Measurements from ENCODE around the gene CTH. TPM values are rescaled to one million over a fixed set of nuclear protein-coding genes. Genes with fewer than 3 reads are reported as not detected.
A peak's percentile ranks its signal among the peaks of the same experiment; 100 is the strongest.
"Not testable (repeated sequence)": the region's sequence is repeated elsewhere in the genome, so short reads cannot be mapped to it uniquely, and the experiment has no call there.

The CTH gene
- total RNA-seq, 1 experiment from 2014 or later: 0.31 TPM

DNA sequence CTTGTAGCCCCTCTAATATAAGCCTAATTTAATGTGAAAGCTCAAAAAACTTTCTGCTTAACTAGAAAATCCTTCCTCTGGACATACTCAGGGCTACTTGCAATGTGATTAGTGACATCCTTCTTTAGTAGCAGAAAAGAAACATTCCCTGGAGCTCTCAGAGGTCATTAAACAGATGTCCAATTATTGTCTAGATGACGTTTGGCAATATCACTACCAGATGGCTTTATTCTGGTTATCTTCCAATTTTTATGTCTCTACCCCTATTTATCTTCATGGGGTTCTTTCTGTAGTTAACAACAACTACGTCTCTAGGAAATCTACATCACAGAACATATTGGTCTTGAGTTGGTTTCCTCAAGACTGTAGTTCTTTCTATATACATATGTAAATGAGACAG is 44.2 kb downstream of the CTH start:
- DNase-seq (ENCODE audit: low spot score): no peak

DNA sequence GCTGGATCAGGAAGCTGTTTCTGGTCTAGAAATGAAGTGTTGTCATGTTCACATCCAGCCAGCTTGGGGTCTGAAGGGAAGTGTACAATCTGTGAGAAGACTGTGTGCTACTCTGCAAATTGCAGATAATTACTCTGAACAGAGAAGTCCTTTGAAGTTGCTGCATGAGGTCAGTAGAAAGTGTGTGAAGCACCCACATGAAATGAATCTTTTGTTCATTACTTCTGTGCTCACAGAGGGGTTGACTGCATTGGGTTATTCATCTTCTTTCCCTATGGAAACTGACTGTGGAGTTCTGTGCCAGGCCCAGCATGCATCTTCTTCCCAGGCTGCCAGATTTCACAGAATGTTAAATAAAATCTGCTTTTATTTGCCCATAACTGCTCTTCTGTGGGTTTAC is 47.1 kb downstream of the CTH start:
- DNase-seq (ENCODE audit: low spot score): no peak

DNA sequence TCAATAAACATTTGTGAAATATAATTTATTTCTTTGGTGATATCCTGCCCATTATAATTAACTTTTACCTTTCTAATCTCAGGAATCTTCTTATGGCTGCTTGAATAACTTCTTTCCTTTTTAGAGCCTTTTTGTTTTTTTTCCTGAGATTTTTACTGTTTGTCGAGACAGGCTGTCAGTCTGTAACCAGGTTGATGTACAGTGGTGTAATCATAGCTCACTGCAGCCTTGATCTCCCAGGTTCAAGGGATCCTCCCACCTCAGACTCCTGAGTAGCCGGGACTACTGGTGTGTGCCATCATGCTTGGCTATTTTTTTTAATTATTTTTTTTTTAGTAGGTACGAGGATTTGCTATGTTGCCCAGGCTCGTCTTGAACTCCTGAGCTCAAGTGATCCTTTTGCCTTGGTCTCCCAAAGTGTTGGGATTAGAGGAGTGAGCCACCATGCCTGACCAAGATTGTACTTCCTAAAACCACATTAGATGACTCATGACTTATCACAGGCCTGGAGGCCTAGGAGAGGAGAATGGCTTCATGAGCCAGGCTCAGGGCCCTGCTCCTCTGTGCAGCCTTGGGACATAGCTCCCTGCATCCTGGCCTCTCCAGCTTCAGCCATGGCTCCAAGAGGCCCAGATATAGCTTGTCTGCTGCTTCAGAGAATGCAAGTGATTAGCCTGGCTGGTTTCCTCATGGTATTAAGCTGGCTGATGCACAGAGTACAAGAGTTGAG is 48.6 kb downstream of the CTH start:
- DNase-seq (ENCODE audit: low spot score): peak; percentile 23

DNA sequence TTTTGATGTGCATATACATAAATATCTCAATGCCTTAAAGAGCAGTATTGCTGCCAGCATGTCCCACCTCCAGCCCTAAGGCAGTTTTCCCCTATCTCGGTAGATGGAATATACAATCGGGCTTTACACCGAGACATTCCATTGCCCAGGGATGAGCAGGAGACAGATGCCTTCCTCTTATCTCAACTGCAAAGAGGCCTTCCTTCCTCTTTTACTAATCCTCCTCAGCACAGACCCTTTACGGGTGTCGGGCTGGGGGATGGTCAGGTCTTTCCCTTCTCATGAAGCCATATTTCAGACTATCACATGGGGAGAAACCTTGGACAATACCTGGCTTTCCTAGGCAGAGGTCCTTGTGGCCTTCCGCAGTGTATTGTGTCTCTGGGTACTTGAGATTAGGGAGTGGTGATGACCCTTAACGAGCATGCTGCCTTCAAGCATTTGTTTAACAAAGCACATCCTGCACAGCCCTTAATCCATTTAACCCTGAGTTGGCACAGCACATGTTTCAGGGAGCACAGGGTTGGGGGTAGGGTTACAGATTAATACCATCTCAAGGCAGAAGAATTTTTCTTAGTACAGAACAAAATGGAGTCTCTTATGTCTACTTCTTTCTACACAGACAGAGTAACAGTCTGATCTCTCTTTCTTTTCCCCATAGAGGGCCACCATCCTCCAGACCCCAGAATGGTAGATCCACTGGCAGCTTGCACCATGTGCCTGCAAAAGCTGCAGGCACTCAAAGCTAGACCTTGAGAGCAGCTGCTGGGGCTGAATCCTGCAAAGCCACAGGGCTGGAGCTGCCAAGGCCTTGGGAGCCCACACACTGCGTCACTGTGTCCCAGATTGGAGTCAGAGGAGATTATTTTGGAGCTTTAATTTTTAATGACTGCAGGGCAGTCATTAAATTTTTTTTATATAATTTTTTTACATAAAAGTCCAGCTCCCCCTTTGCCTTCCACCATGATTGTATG is 50.0 kb downstream of the CTH start:
- DNase-seq (ENCODE audit: low spot score): not testable (repeated sequence)

DNA sequence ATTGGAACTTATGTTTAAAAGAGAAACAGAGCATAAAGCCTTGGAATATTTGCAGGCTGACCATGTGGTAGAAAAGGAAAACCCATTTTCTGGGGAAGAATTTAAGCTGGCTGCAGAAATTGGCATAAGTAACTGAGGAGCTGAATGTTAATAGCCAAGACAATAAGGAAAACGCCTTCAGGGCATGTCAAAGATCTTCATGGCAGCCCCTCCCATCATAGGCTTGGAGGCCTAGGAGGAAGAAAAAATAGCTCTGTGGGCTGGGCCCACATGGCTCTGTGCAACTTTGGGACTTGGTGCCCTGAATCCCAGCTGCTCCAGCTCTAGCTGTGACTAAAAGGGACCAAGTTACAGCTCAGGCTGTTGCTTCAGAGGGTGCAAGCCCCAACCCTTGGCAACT is 51.5 kb downstream of the CTH start:
- DNase-seq (ENCODE audit: low spot score): no peak

DNA sequence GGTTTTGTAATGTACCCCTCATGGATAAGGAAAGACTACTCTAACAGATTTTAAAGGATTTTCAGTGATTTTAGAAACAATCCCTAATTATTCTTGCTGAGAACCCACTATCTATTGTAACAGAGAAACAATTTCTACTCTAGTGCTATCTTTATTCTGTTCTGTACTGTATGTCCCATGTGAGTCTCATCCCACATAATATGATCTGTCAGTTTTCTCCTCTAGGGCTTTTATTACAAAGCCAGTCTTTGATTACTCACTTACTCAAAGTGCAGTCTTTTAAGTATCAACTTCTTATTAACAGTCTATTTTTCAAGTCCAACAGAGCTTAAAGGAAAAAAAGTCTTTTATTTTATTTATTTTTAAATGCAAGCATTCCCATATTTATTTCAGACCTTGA is 54.8 kb downstream of the CTH start:
- no peak for DNase-seq (ENCODE audit: low spot score)

DNA sequence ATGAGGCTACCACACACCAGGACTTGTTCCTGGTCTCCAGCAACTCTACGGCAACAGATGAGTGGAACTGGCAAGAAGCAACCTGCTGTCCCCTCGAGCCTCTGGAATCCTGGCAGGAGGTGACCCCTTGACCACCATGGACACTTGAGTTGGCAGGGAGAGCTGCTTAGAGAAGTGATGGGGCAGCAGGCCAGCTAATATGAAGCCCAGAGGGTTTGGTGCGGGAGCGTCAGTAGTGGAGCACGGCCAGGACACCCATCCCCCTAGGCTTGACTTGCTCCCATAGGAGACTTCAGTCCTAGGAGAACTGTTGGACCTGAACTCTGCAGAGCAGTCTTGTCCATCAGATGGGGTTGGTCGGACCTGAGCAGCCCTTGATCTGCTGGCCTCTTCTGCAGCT is 56.5 kb downstream of the CTH start:
- DNase-seq (ENCODE audit: low spot score): no peak

DNA sequence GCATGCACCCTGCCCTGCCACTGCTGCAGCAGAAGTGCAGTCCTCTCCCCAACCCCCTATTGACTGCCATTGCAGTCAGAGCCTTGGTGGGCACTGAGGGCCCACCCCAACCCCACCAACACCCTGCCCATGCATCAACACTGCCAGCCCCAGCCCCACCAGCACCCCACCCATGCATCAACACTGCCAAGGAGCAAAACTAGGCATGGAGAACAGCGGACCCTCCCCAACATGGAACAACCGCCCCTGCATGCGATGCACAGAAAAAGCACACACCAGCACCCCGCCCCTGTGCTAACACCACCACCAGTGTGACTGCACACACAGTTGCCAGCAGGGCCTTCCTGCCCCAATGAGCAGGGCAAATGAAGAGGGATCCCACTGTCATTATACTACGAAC is 57.1 kb downstream of the CTH start:
- DNase-seq (ENCODE audit: low spot score): no peak

DNA sequence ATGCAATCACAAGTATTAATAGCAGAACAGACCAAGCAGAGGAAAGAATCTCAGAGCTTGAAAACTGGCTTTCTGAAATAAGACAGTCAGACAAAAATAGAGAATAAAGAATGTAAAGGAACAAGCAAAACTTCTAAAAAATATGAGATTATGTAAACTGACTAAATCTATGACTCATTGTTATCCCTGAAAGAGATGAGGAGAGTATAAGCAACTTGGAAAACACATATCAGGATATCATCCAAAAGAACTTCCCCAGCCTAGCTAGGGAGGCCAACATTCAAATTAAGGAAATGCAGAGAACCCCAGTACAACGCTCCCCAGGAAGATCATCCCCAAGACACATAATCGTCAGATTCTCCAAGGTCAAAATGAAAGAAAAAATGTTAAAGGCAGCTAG is 58.1 kb downstream of the CTH start:
- DNase-seq (ENCODE audit: low spot score): not testable (repeated sequence)

DNA sequence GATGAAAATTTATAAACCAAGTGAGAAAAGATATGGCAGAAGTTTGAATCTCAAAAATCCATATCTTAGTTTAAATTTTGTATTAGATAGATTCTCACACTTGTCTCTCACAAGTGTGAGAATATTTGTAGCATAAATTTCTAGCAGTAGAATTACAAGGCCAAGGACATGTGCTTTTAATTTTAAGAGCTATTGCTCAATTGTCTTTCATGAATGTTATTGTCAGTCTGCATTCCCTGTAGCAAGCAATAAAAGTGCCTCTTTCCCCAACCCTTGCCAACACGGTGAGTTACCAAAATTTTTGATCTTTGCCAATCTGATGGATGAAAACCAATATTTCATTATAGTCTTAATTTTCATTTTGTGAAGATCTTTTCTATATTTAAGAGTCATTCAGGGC is 64.0 kb downstream of the CTH start:
- DNase-seq (ENCODE audit: low spot score): no peak

DNA sequence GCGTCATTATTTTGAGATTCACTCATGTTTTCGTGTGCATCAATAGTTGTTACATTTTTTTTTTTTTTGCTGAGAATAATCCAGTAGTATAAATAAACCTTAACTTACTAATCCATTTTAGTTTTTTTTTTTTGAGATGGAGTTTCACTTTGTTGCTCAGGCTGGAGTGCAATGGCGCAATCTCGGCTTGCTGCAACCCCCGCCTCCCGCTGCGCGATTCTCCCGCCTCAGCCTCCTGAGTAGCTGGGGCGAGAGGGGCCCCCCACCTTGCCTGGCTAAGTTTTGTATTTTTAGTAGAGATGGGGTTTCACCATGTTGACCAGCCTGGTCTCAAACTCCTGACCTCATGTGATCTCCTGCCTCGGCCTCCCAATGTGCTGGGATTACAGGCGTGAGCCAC is 66.0 kb downstream of the CTH start:
- no peak for DNase-seq (ENCODE audit: low spot score)

DNA sequence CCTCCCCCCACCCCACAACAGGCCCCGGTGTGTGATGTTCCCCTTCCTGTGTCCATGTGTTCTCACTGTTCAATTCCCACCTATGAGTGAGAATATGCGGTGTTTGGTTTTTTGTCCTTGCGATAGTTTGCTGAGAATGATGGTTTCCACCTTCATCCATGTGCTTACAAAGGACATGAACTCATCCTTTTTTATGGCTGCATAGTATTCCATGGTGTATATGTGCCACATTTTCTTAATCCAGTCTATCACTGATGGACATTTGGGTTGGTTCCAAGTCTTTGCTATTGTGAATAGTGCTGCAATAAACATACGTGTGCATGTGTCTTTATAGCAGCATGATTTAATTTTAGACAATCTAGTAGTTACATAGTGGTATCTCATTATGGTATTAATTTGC is 66.8 kb downstream of the CTH start:
- DNase-seq (ENCODE audit: low spot score): not testable (repeated sequence)

DNA sequence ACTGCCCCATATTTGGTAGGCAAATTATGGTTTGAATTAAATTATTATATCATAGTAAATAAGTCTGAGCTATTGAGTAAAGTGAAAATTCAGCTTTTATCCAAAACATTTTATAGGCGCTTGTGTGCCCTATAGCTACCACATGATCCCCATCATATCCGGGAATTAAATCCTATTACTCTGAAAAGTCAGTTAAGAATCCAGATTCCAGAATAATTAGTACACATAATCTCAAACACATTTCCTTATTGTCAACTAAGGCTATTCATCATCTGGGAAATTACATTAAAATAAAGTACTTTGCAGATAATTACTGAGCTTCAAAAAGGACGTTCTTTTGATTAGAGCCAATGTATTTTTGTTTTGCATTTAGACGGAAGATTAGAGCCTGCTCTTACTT is 72.3 kb downstream of the CTH start:
- no peak for DNase-seq (ENCODE audit: low spot score)

DNA sequence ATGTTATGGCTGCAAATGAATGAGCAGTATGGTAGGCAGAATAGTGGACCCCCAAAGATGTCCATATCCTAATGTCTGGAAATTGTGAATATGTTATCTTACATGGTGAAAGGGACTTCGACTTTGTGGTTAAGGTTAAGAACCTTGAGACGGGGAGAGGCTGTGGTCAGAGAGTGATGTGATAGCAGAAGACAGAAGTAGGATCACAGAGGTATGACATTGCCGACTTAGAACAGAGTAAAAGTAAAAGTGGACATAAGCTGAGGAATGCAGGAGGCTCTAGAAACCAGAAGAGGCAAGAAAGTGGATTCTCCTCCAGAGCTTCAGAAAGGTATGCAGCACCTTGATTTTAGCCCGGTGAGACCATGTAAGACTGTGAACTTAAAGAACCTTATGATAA is 74.6 kb downstream of the CTH start:
- no peak for DNase-seq (ENCODE audit: low spot score)

DNA sequence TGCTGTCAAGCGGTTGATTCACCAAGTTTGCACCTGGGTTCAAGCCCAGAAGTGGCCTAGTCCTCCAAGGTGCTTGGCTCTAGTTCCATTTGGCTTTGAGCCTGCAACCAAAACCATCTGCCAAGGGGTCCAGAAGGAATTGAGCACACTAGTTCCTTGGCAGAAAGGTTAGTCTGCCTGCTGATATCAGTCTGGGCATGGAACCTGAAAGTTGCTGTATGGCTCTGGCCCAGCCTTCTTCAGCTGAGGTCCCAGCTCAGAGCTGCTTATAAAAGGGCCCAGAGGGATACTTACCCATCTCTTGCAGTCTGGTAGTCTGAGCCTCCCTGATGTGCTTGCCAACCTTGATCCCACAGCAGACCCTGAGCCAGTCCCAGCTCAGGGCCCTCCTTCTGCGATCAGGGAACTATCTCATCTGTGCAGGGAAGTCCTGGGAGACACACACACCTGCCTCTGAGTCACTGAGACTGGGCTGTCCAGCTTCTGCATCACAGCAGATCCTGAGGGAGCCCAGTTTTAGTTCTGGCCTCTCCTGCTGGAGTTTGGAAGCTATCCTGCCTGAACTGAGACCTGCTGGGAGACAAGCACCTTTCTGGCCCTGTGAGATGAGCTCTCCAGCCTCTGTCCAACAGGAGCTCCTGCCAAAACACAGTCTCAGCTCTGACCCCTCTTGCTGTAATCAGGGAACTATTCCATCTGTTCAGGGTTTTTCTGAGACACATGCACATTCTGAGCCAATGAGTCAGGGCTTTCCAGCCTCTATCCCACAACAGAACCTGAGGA is 75.8 kb downstream of the CTH start:
- DNase-seq (ENCODE audit: low spot score): peak; percentile 66

DNA sequence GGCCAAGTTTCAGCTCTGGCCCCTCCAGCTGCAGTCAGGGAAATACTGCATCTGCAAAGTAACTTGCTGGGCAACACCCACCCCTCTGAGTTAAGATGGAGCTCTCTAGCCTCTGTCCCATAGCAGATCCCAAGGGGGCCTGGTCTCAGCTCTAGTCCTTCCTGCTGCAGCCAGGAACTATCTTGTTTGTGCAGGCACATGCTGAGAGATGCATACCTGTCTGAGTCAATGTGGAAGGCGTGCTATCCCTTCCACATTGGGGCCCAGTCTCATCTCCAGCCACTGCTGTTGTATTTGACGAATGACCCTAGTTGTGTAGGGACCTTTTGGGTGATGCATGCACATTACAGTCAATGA is 76.4 kb downstream of the CTH start:
- no peak for DNase-seq (ENCODE audit: low spot score)

DNA sequence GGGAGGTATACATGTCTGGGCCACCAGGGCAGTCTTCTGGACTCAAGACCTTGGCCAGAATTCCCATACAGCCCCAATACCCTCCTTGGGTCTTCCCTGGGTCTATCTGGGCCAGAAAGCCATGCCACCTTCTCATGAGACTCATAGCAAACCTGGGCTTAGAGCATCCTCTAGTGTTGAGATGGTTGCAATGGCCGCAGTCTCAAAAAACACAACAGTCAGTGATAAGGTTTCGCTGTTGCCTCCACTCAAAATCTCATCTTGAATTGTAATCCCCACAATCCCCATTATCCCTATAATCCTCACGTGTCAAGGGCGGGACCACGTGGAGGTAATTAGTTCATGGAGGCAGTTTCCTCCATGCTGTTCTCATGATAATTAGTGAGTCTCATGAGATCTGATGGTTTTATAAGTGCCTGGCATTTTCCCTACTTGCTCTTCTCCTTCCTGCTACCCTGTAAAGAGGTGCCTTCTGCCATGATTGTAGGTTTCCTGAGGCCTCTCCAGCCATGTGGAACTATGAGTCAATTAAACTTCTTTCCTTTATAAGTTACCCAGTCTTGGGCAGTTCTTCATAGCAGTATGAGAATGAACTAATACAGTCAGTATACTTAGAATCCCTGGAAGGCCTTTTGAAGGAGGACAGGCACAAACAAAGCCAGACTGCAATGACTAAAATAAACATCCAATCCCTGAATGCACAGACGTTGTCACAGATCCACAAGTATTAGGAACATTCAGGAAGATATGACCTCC is 77.0 kb downstream of the CTH start:
- peak; percentile 10 for DNase-seq (ENCODE audit: low spot score)
